ENCODE results near the gene RFPL3. TPM values are rescaled to one million over a fixed set of nuclear protein-coding genes. Genes with fewer than 3 reads are reported as not detected.

Gene RFPL3
- total and polyA plus RNA-seq, 2 experiments from 2014 or later = not detected

DNA sequence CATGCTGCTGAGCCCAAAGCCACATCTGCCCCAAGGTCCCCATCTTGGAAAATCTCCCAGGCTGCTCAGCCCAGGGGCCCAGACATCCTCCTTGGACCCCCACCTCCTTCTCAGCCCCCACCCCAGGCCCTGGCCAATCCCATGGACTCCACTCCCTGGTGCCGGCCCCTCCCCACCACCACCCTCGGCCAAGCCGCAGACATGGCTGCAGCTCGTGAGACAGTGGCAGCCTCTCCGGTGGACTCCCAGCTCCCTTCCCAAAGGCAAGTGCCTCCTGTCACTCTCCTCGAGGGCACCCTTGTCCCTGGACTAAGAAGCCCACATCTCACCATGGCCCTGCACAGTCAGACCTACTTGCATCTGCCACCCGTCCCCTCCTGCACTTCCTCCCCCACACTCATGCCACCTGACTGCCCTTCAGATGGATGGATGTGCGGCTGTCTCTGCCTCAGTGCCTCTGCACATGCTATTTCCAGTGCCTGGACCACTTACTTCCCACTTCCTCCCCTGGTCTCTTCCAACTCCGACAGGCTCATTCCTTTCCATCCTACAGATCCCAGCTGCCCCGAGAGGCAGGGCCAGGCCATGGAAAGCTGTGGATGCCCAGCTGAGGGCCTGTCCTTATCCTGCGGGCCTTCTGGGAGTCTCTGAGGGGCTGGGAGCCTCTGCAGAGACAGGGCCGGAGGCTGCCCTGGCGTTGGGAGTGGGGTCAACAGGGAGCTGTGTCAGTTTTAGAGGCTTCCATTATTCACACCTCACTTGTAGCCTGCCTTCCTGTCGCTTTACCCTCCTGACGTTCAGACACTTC lies 25.5 kb upstream of the RFPL3 start:
- ATAC-seq (no peak), DNase-seq (ENCODE audit: low spot score) (no peak)
- H3K4me3 ChIP-seq = no peak overlapping the region
- H4K20me1 ChIP-seq (replicated peaks; ENCODE audit: insufficient read depth) = no peaks in the 10 kb centered on the region
- H3K27me3 ChIP-seq (ENCODE audit: insufficient read depth) = no peaks in the 10 kb centered on the region
- Mint-ChIP-seq H3K9me3 (peaks cover 2% of the 10 kb centered on the region; the same call in 1 of the 3 replicates), H3K36me3 (ENCODE audit: low read depth) (peaks cover 4% of the 10 kb centered on the region; the same call in 1 of the 3 replicates), H3K4me1 (peaks cover 21% of the 10 kb centered on the region), H3K27ac (no peak overlapping the region), H3K27me3 (ENCODE audit: insufficient read depth, low read depth, poor library complexity) (peaks cover 13% of the 10 kb centered on the region), H3K4me3 (no peak overlapping the region)
- no peaks in the 10 kb centered on the region for H3F3A ChIP-seq (replicated peaks; ENCODE audit: low read depth)
- H3K4me2 ChIP-seq = no peak overlapping the region
- peaks cover 14% of the 10 kb centered on the region; the same call in 1 of the 2 replicates for H3K4me1 ChIP-seq (ENCODE audit: insufficient read depth)
- H3K9me2 ChIP-seq (ENCODE audit: insufficient read depth) = no peaks in the 10 kb centered on the region
- no peaks in the 10 kb centered on the region for H3K36me3 ChIP-seq (ENCODE audit: insufficient read depth)
- H2AFZ ChIP-seq = no peak overlapping the region
- no peak for TF ChIP-seq NANOG (IDR thresholded peaks at IDR 0.05; ENCODE audit: borderline replicate concordance)
- no peak overlapping the region for H3K27ac ChIP-seq (ENCODE audit: low read depth)
- no peaks in the 10 kb centered on the region for H3K79me2 ChIP-seq (replicated peaks; ENCODE audit: insufficient read depth)

GRCh38 chr22:32333141-32333768 lies 24.4 kb upstream of the RFPL3 start:
- H3K4me1 Mint-ChIP-seq = peaks cover 24% of the 10 kb centered on the region
- no peak for DNase-seq (ENCODE audit: low spot score)
- no peaks in the 10 kb centered on the region for H3K36me3 ChIP-seq (ENCODE audit: insufficient read depth)
- no peak for ATAC-seq
- H3K9me3 Mint-ChIP-seq = no peaks in the 10 kb centered on the region; the same call in 2 of the 3 replicates
- no peaks in the 10 kb centered on the region for H3K27me3 ChIP-seq (ENCODE audit: insufficient read depth)
- no peak overlapping the region for H2AFZ ChIP-seq
- no peaks in the 10 kb centered on the region for H3K36me3 Mint-ChIP-seq (ENCODE audit: low read depth)
- H3K79me2 ChIP-seq (replicated peaks; ENCODE audit: insufficient read depth) = no peaks in the 10 kb centered on the region
- H3K4me1 ChIP-seq (ENCODE audit: insufficient read depth) = peaks cover 18% of the 10 kb centered on the region; the same call in 1 of the 2 replicates
- H3K27ac Mint-ChIP-seq = no peak overlapping the region
- no peak overlapping the region for H3K4me2 ChIP-seq
- H4K20me1 ChIP-seq (replicated peaks; ENCODE audit: insufficient read depth) = no peaks in the 10 kb centered on the region
- H3K27me3 Mint-ChIP-seq (ENCODE audit: insufficient read depth, low read depth, poor library complexity) = peaks cover 10% of the 10 kb centered on the region
- H3K4me3 ChIP-seq = no peak overlapping the region
- H3K27ac ChIP-seq (ENCODE audit: low read depth) = no peak overlapping the region
- H3K9me2 ChIP-seq (ENCODE audit: insufficient read depth) = no peaks in the 10 kb centered on the region
- no peak overlapping the region for H3K4me3 Mint-ChIP-seq
- H3F3A ChIP-seq (replicated peaks; ENCODE audit: low read depth) = no peaks in the 10 kb centered on the region
- TF ChIP-seq STAT1 (IDR thresholded peaks at IDR 0.05; ENCODE audit: unreplicated experiment) = no peak
- TF ChIP-seq ZNF462 (CRISPR knock-in tag; IDR thresholded peaks at IDR 0.05) = no peak
- TF ChIP-seq NANOG (IDR thresholded peaks at IDR 0.05; ENCODE audit: borderline replicate concordance) = no peak
- no peak for TF ChIP-seq CREB1 (CRISPR knock-in tag; IDR thresholded peaks at IDR 0.05; ENCODE audit: low read depth)
- no peak for TF ChIP-seq POLR2AphosphoS5 (IDR thresholded peaks at IDR 0.05; ENCODE audit: low read depth)
- no peak for TF ChIP-seq CTCF (conservative IDR thresholded peaks at IDR 0.05; ENCODE audit: low read depth in 2 of 2)
- no peak for TF ChIP-seq EZH2phosphoT487 (IDR thresholded peaks at IDR 0.05; ENCODE audit: unreplicated experiment)
- TF ChIP-seq, protein P1, sequence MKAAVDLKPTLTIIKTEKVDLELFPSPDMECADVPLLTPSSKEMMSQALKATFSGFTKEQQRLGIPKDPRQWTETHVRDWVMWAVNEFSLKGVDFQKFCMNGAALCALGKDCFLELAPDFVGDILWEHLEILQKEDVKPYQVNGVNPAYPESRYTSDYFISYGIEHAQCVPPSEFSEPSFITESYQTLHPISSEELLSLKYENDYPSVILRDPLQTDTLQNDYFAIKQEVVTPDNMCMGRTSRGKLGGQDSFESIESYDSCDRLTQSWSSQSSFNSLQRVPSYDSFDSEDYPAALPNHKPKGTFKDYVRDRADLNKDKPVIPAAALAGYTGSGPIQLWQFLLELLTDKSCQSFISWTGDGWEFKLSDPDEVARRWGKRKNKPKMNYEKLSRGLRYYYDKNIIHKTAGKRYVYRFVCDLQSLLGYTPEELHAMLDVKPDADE (IDR thresholded peaks at IDR 0.05) = no peak
- no peak for TF ChIP-seq EZH2 (IDR thresholded peaks at IDR 0.05; ENCODE audit: low read depth, unreplicated experiment)

Data from GM23338 (cell line).